ENCODE measurements around the gene HMGCL. TPM values are rescaled to one million over a fixed set of nuclear protein-coding genes. Genes with fewer than 3 reads are reported as not detected.
"Not testable (repeated sequence)": the region's sequence is repeated elsewhere in the genome, so short reads cannot be mapped to it uniquely, and the experiment has no call there.

Gene HMGCL
- 10 to 100 TPM; 23.8 to 29.0 TPM for total RNA-seq

GRCh38 chr1:23825076-23825761 lies at the start of gene HMGCL:
Gene HMGCL, minus strand, starts transcription at chr1:23825429. Its CDS starts 14 bp downstream, at chr1:23825415.
- Mint-ChIP-seq H3K4me1 (peaks cover 20% of the 10 kb centered on the region), H3K36me3 (no peaks in the 10 kb centered on the region), H3K27me3 (no peaks in the 10 kb centered on the region), H3K9me3 (ENCODE audit: low read depth) (no peaks in the 10 kb centered on the region), H3K27ac (peak within 1 kb of the TSS; percentile 94), H3K4me3 (peak within 1 kb of the TSS; percentile 93)
- peak; percentile 97 for ATAC-seq
- DNase-seq: peak; percentile 94
- CTCF ChIA-PET: interaction anchor here (0.7 to 8.5 kb wide), 10 partner anchors 9 to 124 kb away, joined by 3 to 62 read pairs (median 4); partner anchors contain the start of genes FUCA1 and PITHD1

- H3K36me3 Mint-ChIP-seq: peaks cover 6% of the 10 kb centered on the region
- CTCF ChIA-PET: interaction anchor here (1.1 kb wide), 1 partner anchor 62 kb away, joined by 6 read pairs; no protein-coding TSS in a partner anchor
- no peak overlapping the region for H3K27ac Mint-ChIP-seq
- H3K9me3 Mint-ChIP-seq (ENCODE audit: low read depth): peaks cover 5% of the 10 kb centered on the region
- DNase-seq (no peak), ATAC-seq (no peak)
- H3K27me3 Mint-ChIP-seq: peaks cover 26% of the 10 kb centered on the region
- no peak overlapping the region for H3K4me3 Mint-ChIP-seq
- peaks cover 11% of the 10 kb centered on the region for H3K4me1 Mint-ChIP-seq
Measured at GRCh38 chr1:23872421-23872820, 47.2 kb upstream of the HMGCL start.

GRCh38 chr1:23869051-23869450 lies 43.8 kb upstream of the HMGCL start:
- ATAC-seq (no peak), DNase-seq (no peak)
- no peaks in the 10 kb centered on the region for H3K9me3 Mint-ChIP-seq (ENCODE audit: low read depth)
- H3K4me3 Mint-ChIP-seq: peak overlapping the region; percentile 74
- H3K36me3 Mint-ChIP-seq: peaks cover 4% of the 10 kb centered on the region
- CTCF ChIA-PET: interaction anchor here (0.6 to 4.6 kb wide), 5 partner anchors 48 to 204 kb away, joined by 3 to 37 read pairs (median 4); no protein-coding TSS in a partner anchor
- peaks cover 36% of the 10 kb centered on the region for H3K4me1 Mint-ChIP-seq
- H3K27ac Mint-ChIP-seq: peak overlapping the region; percentile 79
- peaks cover 21% of the 10 kb centered on the region for H3K27me3 Mint-ChIP-seq

DNA sequence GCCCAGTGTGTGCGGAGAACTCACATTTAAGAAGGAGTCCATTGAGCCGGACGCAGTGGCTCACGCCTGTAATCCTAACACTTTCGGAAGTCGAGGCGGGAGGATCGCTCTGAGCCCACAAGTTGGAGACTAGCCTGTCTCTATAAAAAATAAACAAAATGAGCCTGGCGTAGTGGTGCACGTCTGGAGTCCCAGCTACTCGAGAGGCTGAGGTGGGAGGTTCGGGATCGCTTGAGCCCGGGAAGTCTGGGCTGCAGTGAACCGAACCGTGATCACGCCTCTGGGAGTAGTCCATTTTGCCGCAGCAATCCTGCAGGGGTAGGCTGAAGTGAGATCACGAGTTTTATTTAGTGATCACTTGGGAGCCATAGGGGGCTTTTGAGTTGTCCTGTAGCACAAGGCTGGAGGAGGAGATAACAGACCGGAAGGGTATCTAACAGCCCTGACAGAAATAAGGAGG lies 43.4 kb upstream of the HMGCL start:
- Mint-ChIP-seq H3K27ac (peak overlapping the region; percentile 79), H3K36me3 (peaks cover 4% of the 10 kb centered on the region), H3K4me1 (peaks cover 36% of the 10 kb centered on the region), H3K27me3 (peaks cover 21% of the 10 kb centered on the region), H3K9me3 (ENCODE audit: low read depth) (no peaks in the 10 kb centered on the region), H3K4me3 (peak overlapping the region; percentile 74)
- ATAC-seq (peak; percentile 18), DNase-seq (no peak)
- CTCF ChIA-PET: interaction anchor here (0.6 to 4.6 kb wide), 6 partner anchors 44 to 203 kb away, joined by 3 to 37 read pairs (median 4); partner anchors contain the start of gene HMGCL

GRCh38 chr1:23867895-23868556 lies 42.8 kb upstream of the HMGCL start, which contains the start of gene FUCA1:
Gene FUCA1, minus strand, starts transcription at chr1:23868290. Its CDS starts 4 bp downstream, at chr1:23868286.
- DNase-seq (peak; percentile 95), ATAC-seq (peak; percentile 100)
- Mint-ChIP-seq H3K9me3 (ENCODE audit: low read depth) (no peaks in the 10 kb centered on the region), H3K4me3 (peak within 1 kb of the TSS; percentile 74), H3K4me1 (peaks cover 36% of the 10 kb centered on the region), H3K36me3 (peaks cover 4% of the 10 kb centered on the region), H3K27ac (peak within 1 kb of the TSS; percentile 79), H3K27me3 (peaks cover 21% of the 10 kb centered on the region)
- CTCF ChIA-PET: interaction anchor here (0.7 to 4.6 kb wide), 7 partner anchors 12 to 97 kb away, joined by 3 to 37 read pairs (median 4); partner anchors contain the start of gene HMGCL

DNA sequence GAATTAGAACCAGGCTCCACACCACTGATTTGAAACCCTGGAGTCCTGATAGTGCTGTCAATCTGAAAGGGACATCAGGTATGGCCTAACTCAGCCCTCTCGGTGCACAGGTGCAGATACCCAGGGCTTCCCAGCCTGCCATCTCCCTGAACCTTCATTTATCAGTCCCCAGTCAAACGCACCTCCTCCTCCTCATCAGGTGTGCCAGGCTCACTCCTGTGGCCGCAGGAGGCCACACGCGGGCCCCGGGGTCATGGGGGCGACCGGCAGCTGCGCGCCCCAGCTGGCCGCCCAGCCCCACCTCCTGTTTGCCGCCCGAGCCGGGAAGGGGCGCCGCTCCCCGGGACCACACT lies 42.3 kb upstream of the HMGCL start:
- Mint-ChIP-seq H3K4me1 (peaks cover 36% of the 10 kb centered on the region), H3K27me3 (peaks cover 21% of the 10 kb centered on the region), H3K27ac (no peak overlapping the region), H3K36me3 (peaks cover 4% of the 10 kb centered on the region), H3K9me3 (ENCODE audit: low read depth) (no peaks in the 10 kb centered on the region), H3K4me3 (peak overlapping the region; percentile 74)
- CTCF ChIA-PET: interaction anchor here (0.7 to 4.6 kb wide), 7 partner anchors 11 to 96 kb away, joined by 3 to 37 read pairs (median 4); partner anchors contain the start of gene HMGCL
- DNase-seq (no peak), ATAC-seq (no peak)

- no peak overlapping the region for H3K27ac Mint-ChIP-seq
- H3K9me3 Mint-ChIP-seq (ENCODE audit: low read depth): no peaks in the 10 kb centered on the region
- peak; percentile 45 for DNase-seq
- peaks cover 36% of the 10 kb centered on the region for H3K4me1 Mint-ChIP-seq
- CTCF ChIA-PET: interaction anchor here (0.9 to 1.2 kb wide), 3 partner anchors 40 to 94 kb away, joined by 3 to 4 read pairs (median 3); partner anchors contain the start of gene HMGCL
- peaks cover 4% of the 10 kb centered on the region for H3K36me3 Mint-ChIP-seq
- no peak overlapping the region for H3K4me3 Mint-ChIP-seq
- ATAC-seq: no peak
- peaks cover 18% of the 10 kb centered on the region for H3K27me3 Mint-ChIP-seq
Measured at GRCh38 chr1:23865543-23865930, 40.3 kb upstream of the HMGCL start.

- H3K27me3 Mint-ChIP-seq: peaks cover 14% of the 10 kb centered on the region
- DNase-seq (no peak), ATAC-seq (no peak)
- peaks cover 36% of the 10 kb centered on the region for H3K4me1 Mint-ChIP-seq
- no peak overlapping the region for H3K4me3 Mint-ChIP-seq
- CTCF ChIA-PET: interaction anchor here (0.5 to 1.2 kb wide), 3 partner anchors 35 to 93 kb away, joined by 3 to 4 read pairs (median 4); no protein-coding TSS in a partner anchor
- peaks cover 4% of the 10 kb centered on the region for H3K36me3 Mint-ChIP-seq
- no peak overlapping the region for H3K27ac Mint-ChIP-seq
- no peaks in the 10 kb centered on the region for H3K9me3 Mint-ChIP-seq (ENCODE audit: low read depth)
Measured at GRCh38 chr1:23864801-23865542, 39.7 kb upstream of the HMGCL start.

DNA sequence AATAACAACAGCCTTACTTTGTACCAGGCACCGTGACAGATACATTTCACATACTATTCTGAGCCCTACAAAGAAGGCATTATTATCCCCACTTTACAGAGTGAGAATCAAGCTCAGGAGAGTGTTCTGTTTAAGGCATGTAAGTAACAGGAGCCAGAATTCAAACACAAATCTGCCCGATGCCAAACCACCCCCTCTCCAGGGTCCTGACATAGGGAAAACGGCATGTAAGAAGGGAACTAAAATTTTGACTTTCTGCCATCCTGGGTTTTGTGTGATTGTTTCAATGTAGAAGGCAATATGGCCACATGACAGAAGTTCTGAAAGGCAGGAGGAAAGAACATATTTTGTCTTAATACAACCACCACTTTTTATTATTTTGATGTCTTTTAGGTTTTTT lies 37.4 kb upstream of the HMGCL start:
- ATAC-seq (no peak), DNase-seq (no peak)
- H3K27ac Mint-ChIP-seq: no peak overlapping the region
- H3K4me1 Mint-ChIP-seq: peaks cover 26% of the 10 kb centered on the region
- CTCF ChIA-PET: interaction anchor here (1.4 kb wide), 1 partner anchor 52 kb away, joined by 5 read pairs; no protein-coding TSS in a partner anchor
- H3K9me3 Mint-ChIP-seq (ENCODE audit: low read depth): no peaks in the 10 kb centered on the region
- H3K36me3 Mint-ChIP-seq: peaks cover 4% of the 10 kb centered on the region
- H3K4me3 Mint-ChIP-seq: no peak overlapping the region
- H3K27me3 Mint-ChIP-seq: peaks cover 6% of the 10 kb centered on the region

GRCh38 chr1:23854568-23854967 lies 29.3 kb upstream of the HMGCL start:
- CTCF ChIA-PET: interaction anchor here (0.6 to 3.2 kb wide), 9 partner anchors 9 to 147 kb away, joined by 3 to 29 read pairs (median 4); partner anchors contain the start of gene GALE
- H3K4me1 Mint-ChIP-seq: peaks cover 9% of the 10 kb centered on the region
- H3K4me3 Mint-ChIP-seq: no peak overlapping the region
- H3K27me3 Mint-ChIP-seq: no peaks in the 10 kb centered on the region
- DNase-seq: peak; percentile 49
- peaks cover 3% of the 10 kb centered on the region for H3K36me3 Mint-ChIP-seq
- H3K27ac Mint-ChIP-seq: peak overlapping the region; percentile 31
- peak; percentile 61 for ATAC-seq
- H3K9me3 Mint-ChIP-seq (ENCODE audit: low read depth): no peaks in the 10 kb centered on the region

DNA sequence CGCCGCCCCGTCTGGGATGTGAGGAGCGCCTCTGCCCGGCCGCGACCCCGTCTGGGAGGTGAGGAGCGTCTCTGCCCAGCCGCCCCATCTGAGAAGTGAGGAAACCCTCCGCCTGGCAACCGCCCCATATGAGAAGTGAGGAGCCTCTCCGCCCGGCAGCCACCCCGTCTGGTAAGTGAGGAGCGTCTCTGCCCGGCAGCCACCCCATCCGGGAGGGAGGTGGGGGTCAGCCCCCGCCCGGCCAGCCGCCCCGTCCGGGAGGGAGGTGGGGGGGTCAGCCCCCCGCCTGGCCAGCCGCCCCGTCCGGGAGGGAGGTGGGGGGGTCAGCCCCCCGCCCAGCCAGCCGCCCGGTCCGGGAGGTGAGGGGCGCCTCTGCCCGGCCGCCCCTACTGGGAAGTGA lies 27.9 kb upstream of the HMGCL start:
- H3K4me1 Mint-ChIP-seq; CTCF ChIA-PET; DNase-seq; H3K9me3 Mint-ChIP-seq (ENCODE audit: low read depth); H3K36me3 Mint-ChIP-seq; H3K27ac Mint-ChIP-seq; ATAC-seq; H3K4me3 Mint-ChIP-seq; H3K27me3 Mint-ChIP-seq: not testable (repeated sequence)

GRCh38 chr1:23851406-23851805 lies 26.2 kb upstream of the HMGCL start:
- H3K27me3 Mint-ChIP-seq; ATAC-seq; H3K4me3 Mint-ChIP-seq; H3K27ac Mint-ChIP-seq; H3K9me3 Mint-ChIP-seq (ENCODE audit: low read depth); DNase-seq; H3K4me1 Mint-ChIP-seq: not testable (repeated sequence)
- H3K36me3 Mint-ChIP-seq: peaks cover 20% of the 10 kb centered on the region
- CTCF ChIA-PET: interaction anchor here (2.2 kb wide), 1 partner anchor 45 kb away, joined by 5 read pairs; no protein-coding TSS in a partner anchor
